Vagina (tissue), 2 donors: Measurements from ENCODE around the gene SPATA46.

Source experiments
- POLR2AphosphoS5 ChIP-seq, 2 donors: sonication (generic); formaldehyde crosslinking; IDR thresholded peaks; one replicate each; pipeline ENCODE4 v1.9.0; 2017; ENCODE audit warnings: antibody characterized with exemption in 2 of 2, mild to moderate bottlenecking in 2 of 2, low read depth in 1 of 2; ENCODE audit not compliant: insufficient read depth in 1 of 2
- TF ChIP-seq, protein P1 (sequence below), 3 experiments: fragments of 450-650 bp in 2 of 3; fragments of 200-600 bp in 1 of 3; sonication (generic) in 1 of 3; IDR thresholded peaks; one replicate each; pipeline ENCODE4 v1.5.1; 2017 to 2019; ENCODE audit warnings: antibody characterized with exemption in 3 of 3, mild to moderate bottlenecking in 2 of 3, moderate library complexity in 2 of 3

DNA sequence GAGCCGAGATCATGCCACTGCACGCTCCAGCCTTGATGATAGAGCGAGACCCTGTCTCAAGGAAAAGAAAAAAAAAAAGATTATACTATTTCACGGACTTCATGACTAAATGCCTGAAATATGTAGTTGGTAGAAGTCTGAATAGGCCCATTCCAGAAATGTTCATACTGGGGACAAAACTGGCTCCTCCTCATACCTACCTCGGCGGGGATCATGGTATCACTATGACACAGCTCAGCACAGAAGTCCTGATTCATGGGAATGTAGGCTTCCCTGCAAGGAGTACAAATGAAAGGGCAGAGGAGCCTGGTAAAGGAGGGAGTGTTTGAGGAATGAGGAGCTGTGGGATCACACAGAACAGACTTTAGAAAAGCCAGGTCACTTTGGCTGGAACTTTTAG is 5.0 kb downstream of the SPATA46 start:
- TF ChIP-seq POLR2AphosphoS5 (IDR thresholded peaks at IDR 0.05; ENCODE audit: insufficient read depth in 1 of 2, low read depth in 1 of 2), result no peak
- TF ChIP-seq, protein P1, sequence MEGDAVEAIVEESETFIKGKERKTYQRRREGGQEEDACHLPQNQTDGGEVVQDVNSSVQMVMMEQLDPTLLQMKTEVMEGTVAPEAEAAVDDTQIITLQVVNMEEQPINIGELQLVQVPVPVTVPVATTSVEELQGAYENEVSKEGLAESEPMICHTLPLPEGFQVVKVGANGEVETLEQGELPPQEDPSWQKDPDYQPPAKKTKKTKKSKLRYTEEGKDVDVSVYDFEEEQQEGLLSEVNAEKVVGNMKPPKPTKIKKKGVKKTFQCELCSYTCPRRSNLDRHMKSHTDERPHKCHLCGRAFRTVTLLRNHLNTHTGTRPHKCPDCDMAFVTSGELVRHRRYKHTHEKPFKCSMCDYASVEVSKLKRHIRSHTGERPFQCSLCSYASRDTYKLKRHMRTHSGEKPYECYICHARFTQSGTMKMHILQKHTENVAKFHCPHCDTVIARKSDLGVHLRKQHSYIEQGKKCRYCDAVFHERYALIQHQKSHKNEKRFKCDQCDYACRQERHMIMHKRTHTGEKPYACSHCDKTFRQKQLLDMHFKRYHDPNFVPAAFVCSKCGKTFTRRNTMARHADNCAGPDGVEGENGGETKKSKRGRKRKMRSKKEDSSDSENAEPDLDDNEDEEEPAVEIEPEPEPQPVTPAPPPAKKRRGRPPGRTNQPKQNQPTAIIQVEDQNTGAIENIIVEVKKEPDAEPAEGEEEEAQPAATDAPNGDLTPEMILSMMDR (IDR thresholded peaks at IDR 0.05), result no peak
